HEK293 (cell line): ENCODE results near the gene NPAS1.

ENCODE experiments used
- CTCF ChIP-seq: fragments of 450-650 bp; formaldehyde crosslinking; IDR thresholded peaks from 2 replicates; pipeline ENCODE4 v1.5.1; 2016; ENCODE audit warnings: missing biosample characterization, missing genetic modification characterization
- KLF8 ChIP-seq: fragments of 450-650 bp; formaldehyde crosslinking; IDR thresholded peaks from 2 replicates; pipeline ENCODE4 v1.5.1; 2016; ENCODE audit warnings: missing biosample characterization, missing genetic modification characterization
- SP7 ChIP-seq: fragments of 450-650 bp; formaldehyde crosslinking; IDR thresholded peaks from 2 replicates; pipeline ENCODE4 v1.5.1; 2016; ENCODE audit warnings: missing biosample characterization, missing genetic modification characterization
- ZNF211 ChIP-seq: fragments of 450-650 bp; formaldehyde crosslinking; IDR thresholded peaks from 2 replicates; pipeline ENCODE4 v1.5.1; 2016; ENCODE audit warnings: low read depth, missing biosample characterization, missing genetic modification characterization
- ZNF558 ChIP-seq: fragments of 450-650 bp; formaldehyde crosslinking; IDR thresholded peaks from 2 replicates; pipeline ENCODE4 v1.5.1; 2016; ENCODE audit warnings: missing biosample characterization, missing genetic modification characterization
- ZNF610 ChIP-seq: fragments of 450-650 bp; formaldehyde crosslinking; IDR thresholded peaks from 2 replicates; pipeline ENCODE4 v1.5.1; 2016; ENCODE audit warnings: missing biosample characterization, missing genetic modification characterization, borderline replicate concordance
- ZNF707 ChIP-seq: fragments of 450-650 bp; formaldehyde crosslinking; IDR thresholded peaks from 2 replicates; pipeline ENCODE4 v1.5.1; 2016; ENCODE audit warnings: missing biosample characterization, missing genetic modification characterization

GRCh38 chr19:47082493-47082892 lies 62.9 kb downstream of the NPAS1 start:
- TF ChIP-seq CTCF (tag by site-specific recombination) (no peak), ZNF211 (tag by site-specific recombination) (no peak), SP7 (tag by site-specific recombination) (no peak), KLF8 (tag by site-specific recombination) (no peak), ZNF558 (no peak), ZNF707 (tag by site-specific recombination) (no peak), ZNF610 (tag by site-specific recombination) (no peak)
